ENCODE results near the gene TPCN2. TPM values are rescaled to one million over a fixed set of nuclear protein-coding genes. Genes with fewer than 3 reads are reported as not detected.
A peak's percentile ranks its signal among the peaks of the same experiment; 100 is the strongest.

Gene TPCN2
- total and polyA plus RNA-seq, 11 donors, result 4.1 to 17.6 (median 7.5) TPM

- H3K4me1 ChIP-seq, result peaks cover 0 to 23% (median 0%) of the 10 kb centered on the region in 12 donors
- intact Hi-C loops (cut with DNase I), result no loop called here
- H3K9me3 ChIP-seq, result no peaks in the 10 kb centered on the region
- peak in 2 of 4 donors; percentile 58 to 65 for ATAC-seq
- no peak overlapping the region for H3K4me3 ChIP-seq
- peaks cover 0 to 34% (median 21%) of the 10 kb centered on the region in 9 donors for H3K36me3 ChIP-seq
- no peaks in the 10 kb centered on the region for H3K27me3 ChIP-seq
- peak in 1 of 5 donors; percentile 43 for DNase-seq
- peak overlapping the region in 1 of 12 donors; percentile 68 for H3K27ac ChIP-seq
- WGBS, 4 donors, result 74 to 86% (median 80%) methylated on average over 12 to 19 of the region's 19 CpGs
- TF ChIP-seq POLR2A (IDR thresholded peaks at IDR 0.05) (no peak), CTCF (IDR thresholded peaks at IDR 0.05) (no peak)
These were observed 16.5 kb downstream of the TPCN2 start for GRCh38 chr11:69065147-69065710.

GRCh38 chr11:69066122-69067112, 17.7 kb downstream of the TPCN2 start:
- ATAC-seq (peak in 3 of 4 donors; percentile 30 to 45 (median 39)), DNase-seq (peak in 1 of 5 donors; percentile 57)
- peak overlapping the region in 2 of 12 donors; percentile 33 to 68 for H3K27ac ChIP-seq
- intact Hi-C loops (cut with DNase I), result no loop called here
- peaks cover 0 to 44% (median 28%) of the 10 kb centered on the region in 9 donors for H3K36me3 ChIP-seq
- H3K4me3 ChIP-seq, result no peak overlapping the region
- WGBS, 4 donors, result 84 to 94% (median 88%) methylated on average over 13 to 30 of the region's 30 CpGs
- H3K27me3 ChIP-seq, result no peaks in the 10 kb centered on the region
- H3K9me3 ChIP-seq, result no peaks in the 10 kb centered on the region
- TF ChIP-seq POLR2A (IDR thresholded peaks at IDR 0.05) (no peak), CTCF (IDR thresholded peaks at IDR 0.05) (no peak)
- peaks cover 0 to 23% (median 0%) of the 10 kb centered on the region in 12 donors for H3K4me1 ChIP-seq

GRCh38 chr11:69067200-69067599, 18.5 kb downstream of the TPCN2 start:
- H3K4me3 ChIP-seq, result no peak overlapping the region
- peak overlapping the region in 1 of 12 donors; percentile 68 for H3K27ac ChIP-seq
- peaks cover 0 to 52% (median 35%) of the 10 kb centered on the region in 9 donors for H3K36me3 ChIP-seq
- DNase-seq (no peak), ATAC-seq (no peak)
- no peaks in the 10 kb centered on the region for H3K9me3 ChIP-seq
- peaks cover 0 to 23% (median 0%) of the 10 kb centered on the region in 12 donors for H3K4me1 ChIP-seq
- no peak for TF ChIP-seq CTCF (IDR thresholded peaks at IDR 0.05)
- no peak for TF ChIP-seq POLR2A (IDR thresholded peaks at IDR 0.05)
- WGBS, 4 donors, result 83 to 94% (median 94%) methylated on average over 2 to 13 of the region's 13 CpGs
- H3K27me3 ChIP-seq, result no peaks in the 10 kb centered on the region
- intact Hi-C loops (cut with DNase I), result no loop called here

Measured in heart left ventricle (tissue), 16 donors.